A204.1 (cell line): ENCODE data around the gene DUSP18.
"Not testable (repeated sequence)": the region's sequence is repeated elsewhere in the genome, so short reads cannot be mapped to it uniquely, and the experiment has no call there.

Experiments used
- FAIRE-seq: peaks from 2 replicates; lab custom pipeline; 2012; peaks lifted over from hg19 to GRCh38; lab: Jason Lieb, UNC

Gene DUSP18

DNA sequence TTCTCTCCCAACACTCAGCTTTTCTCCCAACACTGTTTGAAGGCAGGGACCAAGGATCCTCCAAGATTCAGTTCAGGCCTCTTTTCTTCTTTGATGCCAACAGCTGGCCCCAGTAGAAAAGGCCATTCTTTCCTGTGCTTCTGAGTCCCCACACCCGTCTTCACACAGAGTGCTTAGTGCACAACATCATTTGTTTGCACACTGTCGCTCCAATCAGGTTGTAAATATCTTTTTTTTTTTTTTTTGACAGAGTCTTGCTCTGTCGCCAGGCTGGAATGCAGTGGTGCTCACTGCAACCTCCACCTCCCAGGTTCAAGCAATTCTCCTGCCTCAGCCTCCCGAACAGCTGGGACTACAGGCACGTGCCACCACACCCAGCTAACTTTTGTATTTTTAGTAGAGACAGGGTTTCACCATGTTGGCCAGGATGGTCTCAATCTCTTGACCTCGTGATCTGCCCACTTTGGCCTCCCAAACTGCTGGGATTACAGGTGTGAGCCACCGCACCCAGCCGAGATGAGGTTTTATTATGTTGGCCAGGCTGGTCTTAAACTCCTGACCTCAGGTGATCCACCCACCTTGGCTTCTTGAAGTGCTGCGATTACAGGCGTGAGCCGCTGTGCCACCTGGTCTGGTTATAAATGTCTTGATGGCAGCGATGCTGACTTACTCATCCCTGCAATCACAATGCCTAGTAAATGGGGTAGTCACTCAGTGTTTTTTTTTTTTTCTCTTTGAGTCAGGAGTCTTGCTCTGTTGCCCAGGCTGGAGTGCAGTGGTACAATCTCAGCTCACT, 12.4 kb upstream of the DUSP18 start:
- FAIRE-seq = not testable (repeated sequence)

DNA sequence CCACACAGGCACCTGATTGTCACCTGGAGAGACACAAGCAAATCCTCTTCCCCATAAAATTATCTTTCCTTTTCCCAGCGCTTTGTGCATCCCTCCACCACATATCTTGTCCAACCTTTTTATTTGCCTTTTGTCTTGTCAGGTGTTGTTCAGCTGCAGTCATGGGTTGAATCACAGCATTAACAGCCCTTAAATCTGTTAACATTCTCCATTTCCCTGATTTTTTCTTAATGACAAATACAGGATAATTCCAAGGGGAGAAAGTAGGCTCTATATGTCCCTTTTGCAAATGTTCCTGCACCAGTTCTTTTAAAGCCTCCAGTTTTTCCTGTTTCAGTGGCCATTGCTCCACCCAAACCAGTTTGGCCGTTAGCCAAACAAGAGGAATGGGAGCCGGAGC, 8.9 kb upstream of the DUSP18 start:
- not testable (repeated sequence) for FAIRE-seq

DNA sequence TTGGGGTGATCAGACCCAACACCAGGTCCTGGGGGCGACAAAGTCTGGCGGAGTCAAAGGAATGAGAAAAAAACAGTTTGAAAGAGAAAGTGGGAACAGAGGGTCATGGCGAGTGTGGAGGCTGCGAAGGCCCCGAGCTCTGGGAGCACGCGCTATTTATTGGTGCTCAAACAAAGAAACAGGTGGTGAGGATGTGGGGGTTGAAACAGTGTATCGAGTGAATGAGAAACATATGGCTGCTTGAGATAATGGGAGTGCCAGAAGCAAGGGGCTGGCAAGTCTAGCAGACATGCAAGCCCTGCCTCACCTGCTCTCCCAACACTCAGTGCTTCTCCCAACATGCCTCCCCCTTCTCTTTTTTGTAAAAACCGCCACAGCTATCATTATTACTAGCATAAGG, 7.8 kb upstream of the DUSP18 start:
- FAIRE-seq = no peak

GRCh38 chr22:30674482-30674881, 6.8 kb upstream of the DUSP18 start:
- no peak for FAIRE-seq

DNA sequence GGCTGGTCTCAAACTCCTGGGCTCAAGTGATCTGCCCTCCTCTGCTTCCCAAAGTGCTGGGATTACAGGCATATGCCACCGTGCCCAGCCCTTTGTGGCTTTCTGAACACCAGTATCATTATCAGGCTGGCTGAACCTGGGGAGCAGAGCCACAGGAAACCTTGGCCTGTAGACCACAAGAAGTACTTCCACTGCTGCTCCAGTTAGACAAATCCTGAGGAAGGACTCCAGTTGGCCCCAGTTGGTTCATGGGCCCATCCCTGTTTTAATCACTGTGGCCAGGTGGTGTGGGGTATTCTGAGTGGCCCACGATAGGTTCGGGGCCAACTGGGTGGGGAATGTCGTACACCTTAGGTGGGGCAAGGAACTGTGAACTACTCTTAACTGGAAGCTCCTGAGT, 5.5 kb upstream of the DUSP18 start:
- no peak for FAIRE-seq

GRCh38 chr22:30671071-30671470, 3.4 kb upstream of the DUSP18 start:
- no peak for FAIRE-seq

GRCh38 chr22:30668386-30668710, 673 bp upstream of the DUSP18 start:
- no peak for FAIRE-seq

- FAIRE-seq = no peak
These were observed 575 bp downstream of the DUSP18 start for GRCh38 chr22:30667107-30667493.

DNA sequence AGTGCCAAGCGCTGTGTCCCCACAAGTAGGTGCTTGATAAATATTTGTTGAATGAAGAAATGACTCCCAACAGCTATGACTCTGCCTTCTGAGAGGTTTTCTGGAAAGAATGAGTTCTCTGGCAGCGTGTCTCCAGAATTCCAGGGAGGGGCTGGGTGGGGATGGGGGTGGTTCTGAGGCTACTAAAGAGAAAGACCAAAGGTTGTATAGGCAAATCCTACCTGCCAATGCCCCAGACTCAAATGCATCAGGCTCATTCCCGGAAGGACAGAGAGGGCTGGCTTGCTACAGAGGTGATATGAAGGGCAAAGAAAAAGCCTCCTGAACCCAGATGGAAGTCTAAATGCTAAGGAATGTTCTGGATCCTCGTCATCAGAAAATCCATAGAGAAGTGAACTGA, 1.9 kb downstream of the DUSP18 start:
- FAIRE-seq = no peak

DNA sequence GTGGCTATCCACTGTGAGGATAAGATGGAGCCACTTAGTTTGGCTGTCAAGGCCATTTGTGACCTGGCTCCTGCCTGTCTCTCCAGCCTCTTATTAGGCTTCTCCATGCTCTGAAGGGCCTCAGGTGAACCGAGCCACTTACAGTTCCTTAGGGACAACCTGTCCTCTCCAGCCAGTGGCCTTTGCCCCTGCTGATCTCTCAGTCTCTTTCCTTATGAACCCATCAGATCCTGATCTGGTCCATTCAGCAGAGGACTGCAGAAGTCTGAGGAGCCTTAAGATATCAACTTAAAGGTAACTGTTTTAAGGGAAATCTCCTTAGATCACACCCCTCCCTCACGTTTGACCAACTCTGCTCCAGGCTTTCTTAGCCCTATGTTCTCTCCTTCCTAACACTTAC, 2.4 kb downstream of the DUSP18 start:
- FAIRE-seq = no peak

DNA sequence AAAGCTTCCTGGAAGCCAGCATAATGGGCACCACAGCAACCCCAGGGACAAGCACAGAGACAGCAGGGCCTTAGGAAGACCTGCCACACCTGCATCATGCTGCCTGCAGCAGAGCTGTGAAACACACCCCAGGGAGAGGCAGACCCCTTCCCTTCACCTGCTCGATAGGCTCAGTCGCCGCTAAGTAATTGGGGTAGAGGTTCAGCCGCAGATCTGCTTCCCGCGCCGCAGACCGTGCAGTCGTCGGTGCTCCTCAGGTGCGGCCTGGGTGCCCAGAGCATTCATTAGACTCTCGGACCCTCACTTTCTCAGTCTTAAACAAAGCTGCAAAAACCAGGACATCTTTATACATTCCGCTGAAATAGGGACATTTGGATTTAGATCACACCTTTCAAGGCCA, 2.9 kb downstream of the DUSP18 start:
- no peak for FAIRE-seq

GRCh38 chr22:30662040-30662439, 5.6 kb downstream of the DUSP18 start:
- FAIRE-seq = no peak

- FAIRE-seq = no peak
These were observed 12.1 kb downstream of the DUSP18 start for GRCh38 chr22:30655532-30655931.

DNA sequence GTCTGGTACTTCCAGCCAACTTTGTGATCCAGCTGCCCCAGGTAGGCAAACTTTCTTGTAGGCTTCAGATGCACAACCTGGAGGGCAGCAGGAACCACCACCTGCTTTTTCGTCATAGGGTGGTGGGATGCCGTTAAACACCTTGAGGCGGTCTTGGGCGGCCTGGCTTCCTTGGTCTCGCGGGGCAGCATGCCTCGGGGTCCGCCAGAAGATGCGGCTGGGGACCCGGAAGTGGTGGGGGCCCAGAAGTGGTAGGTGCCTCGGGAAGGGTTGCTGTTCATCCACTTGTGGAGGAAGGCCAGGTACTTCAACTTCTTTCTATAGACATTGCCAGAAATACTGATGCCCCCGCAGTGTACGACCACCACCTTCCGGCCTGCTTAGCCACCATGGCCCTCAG, 13.3 kb downstream of the DUSP18 start:
- no peak for FAIRE-seq

GRCh38 chr22:30652852-30653251, 14.8 kb downstream of the DUSP18 start:
- no peak for FAIRE-seq

- no peak for FAIRE-seq
These were observed 17.1 kb downstream of the DUSP18 start for GRCh38 chr22:30650508-30651116.

DNA sequence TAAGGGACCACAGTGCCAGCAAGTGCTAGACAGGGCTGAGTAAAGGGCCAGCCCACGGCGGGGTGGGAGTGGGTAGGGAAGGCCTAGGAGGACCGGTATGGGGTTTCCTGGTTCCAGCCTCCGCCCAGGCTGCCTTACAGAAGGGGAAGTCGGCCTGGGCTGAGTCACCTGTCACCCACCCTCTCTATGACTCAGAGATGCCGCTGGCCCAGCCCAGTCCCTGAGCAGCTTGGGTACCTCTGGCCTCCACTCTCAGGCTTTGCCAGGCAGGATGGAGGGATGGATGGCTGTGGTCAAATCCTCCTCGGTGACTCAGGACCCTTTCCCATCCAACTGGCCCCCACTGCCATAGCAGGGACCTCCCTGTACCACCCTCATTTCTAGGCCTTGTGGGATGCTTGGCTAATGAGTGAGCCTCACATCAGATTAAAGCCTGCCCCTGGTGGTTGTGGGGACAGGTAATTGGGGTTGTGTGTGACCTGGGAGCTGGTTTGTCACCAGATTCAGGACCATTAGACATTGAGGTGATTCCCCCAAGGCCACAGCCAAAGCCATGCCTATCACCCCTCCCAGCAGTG, 18.2 kb downstream of the DUSP18 start:
- FAIRE-seq = no peak

GRCh38 chr22:30648825-30649224, 18.9 kb downstream of the DUSP18 start:
- FAIRE-seq = no peak

DNA sequence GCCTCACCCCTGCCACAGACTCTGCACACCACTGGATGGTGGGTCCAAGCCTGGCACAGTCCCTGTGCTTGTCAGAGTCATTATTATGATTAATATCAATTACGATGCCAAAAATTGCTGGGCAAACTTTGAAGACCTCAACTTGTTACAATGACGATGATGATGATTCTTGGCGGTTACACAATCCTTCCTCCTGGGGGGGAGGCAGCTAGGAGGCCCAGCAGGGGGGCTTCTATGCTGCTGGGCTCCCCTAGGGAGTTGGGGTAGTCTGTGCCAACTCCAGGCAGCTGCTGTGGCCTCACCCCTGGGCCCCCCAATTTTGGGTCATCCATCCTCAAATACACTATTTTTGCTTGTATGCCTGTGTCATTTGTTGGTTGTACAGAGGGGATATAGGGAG, 20.1 kb downstream of the DUSP18 start:
- no peak for FAIRE-seq

GRCh38 chr22:30646518-30647160, 21.0 kb downstream of the DUSP18 start:
- FAIRE-seq = no peak

DNA sequence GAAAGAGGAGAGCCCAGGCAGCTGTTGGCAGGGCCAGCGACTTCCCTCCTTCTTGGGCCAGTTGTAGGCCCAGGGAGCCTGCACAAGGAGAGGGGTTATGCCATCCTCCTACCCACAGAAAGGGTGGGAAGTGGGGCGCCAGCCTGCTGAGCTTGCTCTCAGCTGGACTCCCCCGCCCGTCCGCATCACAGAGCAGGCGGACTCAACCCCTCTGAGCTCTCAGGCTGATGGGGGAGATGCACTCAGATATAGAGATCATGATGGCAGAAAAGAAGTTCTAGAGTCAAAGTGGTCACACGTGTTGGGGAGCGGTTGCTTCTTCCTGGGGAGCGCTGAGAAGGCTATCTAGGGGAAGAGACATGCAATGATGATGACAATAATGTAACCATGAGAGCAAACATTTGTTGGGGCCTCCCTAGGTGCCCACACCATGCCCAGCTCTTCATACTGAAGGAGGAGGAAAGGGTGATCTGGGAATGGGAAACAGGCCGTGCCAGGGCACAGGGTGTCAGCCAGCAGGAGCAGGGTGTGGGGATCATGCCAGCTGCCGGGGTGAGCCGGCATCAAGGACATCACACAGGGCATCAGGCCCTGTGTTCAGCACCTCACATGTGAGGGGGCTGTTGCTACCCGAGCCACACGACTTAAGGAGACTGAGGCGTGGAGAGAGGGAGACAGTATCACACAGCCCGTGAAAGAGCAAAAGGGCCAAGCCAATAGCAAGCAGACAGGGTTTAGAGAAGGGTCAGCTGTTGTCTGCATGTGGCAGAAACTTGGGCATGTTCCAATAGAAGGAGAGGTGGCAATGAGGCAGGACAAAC, 24.4 kb downstream of the DUSP18 start:
- no peak for FAIRE-seq

- FAIRE-seq = no peak
These were observed 26.7 kb downstream of the DUSP18 start for GRCh38 chr22:30640839-30641430.
